ENCODE data around the gene CDH23.

DNA sequence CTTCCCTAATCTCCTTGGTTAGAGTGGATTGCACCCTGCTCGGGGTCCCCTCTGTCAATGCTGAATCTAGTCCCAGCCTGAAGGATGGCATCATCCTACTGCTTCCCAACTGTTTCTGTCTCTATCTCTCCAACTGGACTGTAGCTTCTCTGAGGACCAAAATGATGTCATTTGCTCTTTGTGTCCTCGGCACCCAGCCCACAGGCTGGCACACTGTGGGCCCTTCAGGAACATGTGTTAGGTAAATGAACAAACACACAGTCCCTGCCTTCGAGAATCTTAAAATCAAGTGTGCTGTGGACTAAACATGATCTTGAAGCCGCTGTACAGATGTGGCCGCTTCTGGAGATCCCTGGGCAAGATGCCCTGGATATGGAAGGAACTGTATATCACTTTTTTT is 5.0 kb upstream of the CDH23 start:
- TF ChIP-seq CTCF (IDR thresholded peaks at IDR 0.05; ENCODE audit: low read depth, low read length, poor library complexity, severe bottlenecking) (no peak), EZH2phosphoT487 (IDR thresholded peaks at IDR 0.05; ENCODE audit: borderline replicate concordance, low read length) (no peak)
